ENCODE results near the gene OLAH.

OLAH gene

GRCh38 chr10:15072358-15072757 lies 28.6 kb downstream of the OLAH start:
- no peak for DNase-seq

GRCh38 chr10:15075421-15075820 lies 31.7 kb downstream of the OLAH start:
- DNase-seq: no peak

- no peak for DNase-seq
These were observed 40.1 kb downstream of the OLAH start for GRCh38 chr10:15083674-15084501.

- DNase-seq: peak in 2 of 5 experiments; percentile 9 to 84
These were observed 40.8 kb downstream of the OLAH start for GRCh38 chr10:15084502-15084922.

GRCh38 chr10:15088428-15089261 lies 44.9 kb downstream of the OLAH start, which contains the start of gene ACBD7:
ACBD7 (minus strand) TSS chr10:15088776; CDS start chr10:15088728, 48 bp downstream.
- peak; percentile 68 to 89 (median 73) for DNase-seq

GRCh38 chr10:15091418-15091817 lies 47.7 kb downstream of the OLAH start:
- no peak for DNase-seq

GRCh38 chr10:15092855-15093408 lies 49.2 kb downstream of the OLAH start:
- DNase-seq: no peak

- DNase-seq: no peak
These were observed 52.9 kb downstream of the OLAH start for GRCh38 chr10:15096661-15097010.

GRCh38 chr10:15097011-15097812 lies 53.5 kb downstream of the OLAH start, which contains the start of gene RPP38:
RPP38 (plus strand) TSS chr10:15097355; CDS start chr10:15103315, 5,960 bp downstream.
- DNase-seq: peak; percentile 88 to 95 (median 94)

- no peak for DNase-seq
These were observed 56.1 kb downstream of the OLAH start for GRCh38 chr10:15099886-15100285.

- no peak for DNase-seq
These were observed 59.8 kb downstream of the OLAH start for GRCh38 chr10:15103513-15103912.

GRCh38 chr10:15106352-15107013 lies 62.7 kb downstream of the OLAH start:
- peak; percentile 25 to 59 (median 57) for DNase-seq

- DNase-seq: peak in 1 of 5 experiments; percentile 79
These were observed 68.9 kb downstream of the OLAH start for GRCh38 chr10:15112657-15113056.

GRCh38 chr10:15113766-15114165 lies 70.0 kb downstream of the OLAH start:
- DNase-seq: no peak

- no peak for DNase-seq
These were observed 72.5 kb downstream of the OLAH start for GRCh38 chr10:15116225-15116624.

GRCh38 chr10:15118615-15119014 lies 74.9 kb downstream of the OLAH start:
- DNase-seq: no peak

- no peak for DNase-seq
These were observed 76.8 kb downstream of the OLAH start for GRCh38 chr10:15120523-15120922.

GRCh38 chr10:15121707-15122106 lies 78.0 kb downstream of the OLAH start:
- no peak for DNase-seq

- peak in 1 of 5 experiments; percentile 87 for DNase-seq
These were observed 78.8 kb downstream of the OLAH start for GRCh38 chr10:15122477-15123030.

Measured in T-helper 2 cell (primary cell).